ENCODE data around the gene EXOSC10. TPM values are rescaled to one million over a fixed set of nuclear protein-coding genes. Genes with fewer than 3 reads are reported as not detected.
"Not testable (repeated sequence)": the region's sequence is repeated elsewhere in the genome, so short reads cannot be mapped to it uniquely, and the experiment has no call there.

EXOSC10 gene
- total and polyA plus RNA-seq, 8 donors, result 15.1 to 118 (median 34.3) TPM

GRCh38 chr1:11080931-11081330 is 18.7 kb downstream of the EXOSC10 start:
- Histone ChIP-seq H3K27ac (no peak overlapping the region), H3K27me3 (no peaks in the 10 kb centered on the region), H3K4me3 (no peak overlapping the region), H3K4me1 (no peaks in the 10 kb centered on the region), H3K36me3 (peaks cover 51 to 80% (median 74%) of the 10 kb centered on the region in 4 donors), H3K9me3 (no peaks in the 10 kb centered on the region)
- intact Hi-C loops (cut with DNase I; ENCODE audit: low total_unique reads), result no loop called here
- DNase-seq, result peak in 1 of 2 donors; percentile 8
- TF ChIP-seq POLR2A (IDR thresholded peaks at IDR 0.05) (no peak), CTCF (IDR thresholded peaks at IDR 0.05) (no peak), POLR2AphosphoS5 (IDR thresholded peaks at IDR 0.05) (no peak), EP300 (IDR thresholded peaks at IDR 0.05) (no peak)
- WGBS, 5 donors, result 81 to 94% (median 87%) methylated on average over 12 of the region's 12 CpGs

- 95 to 98% (median 98%) methylated on average over 2 of the region's 2 CpGs for WGBS, 5 donors
- intact Hi-C loops (cut with DNase I; ENCODE audit: low total_unique reads), result no loop called here
- no peak overlapping the region for H3K27ac ChIP-seq
- peaks cover 74 to 99% (median 96%) of the 10 kb centered on the region in 4 donors for H3K36me3 ChIP-seq
- H3K9me3 ChIP-seq, result no peaks in the 10 kb centered on the region
- no peaks in the 10 kb centered on the region for H3K27me3 ChIP-seq
- no peak for DNase-seq
- no peak overlapping the region for H3K4me3 ChIP-seq
- H3K4me1 ChIP-seq, result no peaks in the 10 kb centered on the region
- TF ChIP-seq CTCF (IDR thresholded peaks at IDR 0.05) (no peak), EP300 (IDR thresholded peaks at IDR 0.05) (no peak), POLR2A (IDR thresholded peaks at IDR 0.05) (no peak), POLR2AphosphoS5 (IDR thresholded peaks at IDR 0.05) (no peak)
Observed at GRCh38 chr1:11078631-11079030, 21.0 kb downstream of the EXOSC10 start.

GRCh38 chr1:11073398-11073797 is 26.3 kb downstream of the EXOSC10 start:
- H3K4me3 ChIP-seq; H3K9me3 ChIP-seq; DNase-seq; H3K27ac ChIP-seq; H3K27me3 ChIP-seq; H3K4me1 ChIP-seq; intact Hi-C loops (cut with DNase I; ENCODE audit: low total_unique reads): not testable (repeated sequence)
- H3K36me3 ChIP-seq, result peaks cover 96 to 100% (median 100%) of the 10 kb centered on the region in 4 donors
- WGBS, 5 donors, result 89 to 93% (median 91%) methylated on average over 7 of the region's 7 CpGs

- no peak overlapping the region for H3K4me3 ChIP-seq
Observed at GRCh38 chr1:11072216-11072917, 27.3 kb downstream of the EXOSC10 start.

More at GRCh38 chr1:11072216-11072917, 27.3 kb downstream of the EXOSC10 start:
- no peak for TF ChIP-seq POLR2A (IDR thresholded peaks at IDR 0.05)
- TF ChIP-seq POLR2AphosphoS5 (IDR thresholded peaks at IDR 0.05), result no peak
- TF ChIP-seq EP300 (IDR thresholded peaks at IDR 0.05), result no peak
- no peak for TF ChIP-seq CTCF (IDR thresholded peaks at IDR 0.05)
- Histone ChIP-seq H3K9me3 (no peaks in the 10 kb centered on the region), H3K4me1 (no peaks in the 10 kb centered on the region), H3K36me3 (peaks cover 99 to 100% (median 100%) of the 10 kb centered on the region in 4 donors), H3K27ac (no peak overlapping the region), H3K27me3 (no peaks in the 10 kb centered on the region)
- intact Hi-C loops (cut with DNase I; ENCODE audit: low total_unique reads), result no loop called here
- WGBS, 5 donors, result 49 to 74% (median 58%) methylated on average over 13 of the region's 13 CpGs
- no peak for DNase-seq

Measured in stomach (tissue), 9 donors.